ENCODE data around the gene PCDHB10.
"Not testable (repeated sequence)": the region's sequence is repeated elsewhere in the genome, so short reads cannot be mapped to it uniquely, and the experiment has no call there.

DNA sequence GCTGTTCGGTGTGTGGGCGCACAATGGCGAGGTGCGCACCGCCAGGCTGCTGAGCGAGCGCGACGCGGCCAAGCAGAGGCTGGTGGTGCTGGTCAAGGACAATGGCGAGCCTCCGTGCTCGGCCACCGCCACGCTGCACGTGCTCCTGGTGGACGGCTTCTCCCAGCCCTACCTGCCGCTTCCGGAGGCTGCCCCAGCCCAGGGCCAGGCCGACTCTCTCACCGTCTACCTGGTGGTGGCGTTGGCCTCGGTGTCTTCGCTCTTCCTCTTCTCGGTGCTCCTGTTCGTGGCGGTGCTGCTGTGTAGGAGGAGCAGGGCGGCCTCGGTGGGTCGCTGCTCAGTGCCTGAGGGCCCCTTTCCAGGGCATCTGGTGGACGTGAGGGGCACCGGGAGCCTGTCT is 12.3 kb upstream of the PCDHB10 start:
- TF ChIP-seq, protein P1, sequence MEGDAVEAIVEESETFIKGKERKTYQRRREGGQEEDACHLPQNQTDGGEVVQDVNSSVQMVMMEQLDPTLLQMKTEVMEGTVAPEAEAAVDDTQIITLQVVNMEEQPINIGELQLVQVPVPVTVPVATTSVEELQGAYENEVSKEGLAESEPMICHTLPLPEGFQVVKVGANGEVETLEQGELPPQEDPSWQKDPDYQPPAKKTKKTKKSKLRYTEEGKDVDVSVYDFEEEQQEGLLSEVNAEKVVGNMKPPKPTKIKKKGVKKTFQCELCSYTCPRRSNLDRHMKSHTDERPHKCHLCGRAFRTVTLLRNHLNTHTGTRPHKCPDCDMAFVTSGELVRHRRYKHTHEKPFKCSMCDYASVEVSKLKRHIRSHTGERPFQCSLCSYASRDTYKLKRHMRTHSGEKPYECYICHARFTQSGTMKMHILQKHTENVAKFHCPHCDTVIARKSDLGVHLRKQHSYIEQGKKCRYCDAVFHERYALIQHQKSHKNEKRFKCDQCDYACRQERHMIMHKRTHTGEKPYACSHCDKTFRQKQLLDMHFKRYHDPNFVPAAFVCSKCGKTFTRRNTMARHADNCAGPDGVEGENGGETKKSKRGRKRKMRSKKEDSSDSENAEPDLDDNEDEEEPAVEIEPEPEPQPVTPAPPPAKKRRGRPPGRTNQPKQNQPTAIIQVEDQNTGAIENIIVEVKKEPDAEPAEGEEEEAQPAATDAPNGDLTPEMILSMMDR (conservative IDR thresholded peaks at IDR 0.05; ENCODE audit: low read length): not testable (repeated sequence)
- not testable (repeated sequence) for TF ChIP-seq EZH2phosphoT487 (IDR thresholded peaks at IDR 0.05; ENCODE audit: borderline replicate concordance)
